Endothelial cell of umbilical vein (primary cell): ENCODE results near the gene PLEKHB1. TPM values are rescaled to one million over a fixed set of nuclear protein-coding genes. Genes with fewer than 3 reads are reported as not detected.

Experiments
- BruUV-seq: library from RNA; stranded (reverse); fragments of 400-500 nt; replicated peaks from 2 replicates; lab custom pipeline; 2021; lab: Mats Ljungman, UMichigan
- CTCF ChIA-PET: fragments of 300-600, 350-600 bp; sonication (Branson Sonifier 250); formaldehyde crosslinking; loops from one replicate; lab custom pipeline; 2021; ENCODE audit warnings: antibody characterized with exemption, inconsistent platforms; lab: Charles Lee
- POLR2A ChIA-PET: fragments of 300-600, 350-600 bp; sonication (Branson Sonifier 250); formaldehyde crosslinking; loops from one replicate; lab custom pipeline; 2021; ENCODE audit warnings: antibody characterized with exemption, inconsistent platforms; lab: Charles Lee
- DNase-seq: peaks from one replicate; pipeline ENCODE4 v3.0.0-alpha.2; 2011; ENCODE audit warnings: low read depth, low spot score
- FAIRE-seq: peaks from 2 replicates; lab custom pipeline; 2011; peaks lifted over from hg19 to GRCh38; lab: Jason Lieb, UNC
- H2AFZ ChIP-seq: 2 replicates; pipeline ENCODE4 v1.6.0; 2012; ENCODE audit warnings: low read depth, low read length, control low read depth, inconsistent platforms
- H3K27ac ChIP-seq: 2 replicates; pipeline ENCODE4 v1.5.1; 2011; ENCODE audit warnings: low read depth, mild to moderate bottlenecking, control low read depth, low read length, moderate library complexity; ENCODE audit not compliant: insufficient read depth
- H3K27me3 ChIP-seq, 2 experiments: 2 replicates each; pipeline versions ENCODE4 v1.6.0 to v1.6.1; 2011; ENCODE audit warnings: low read length in 2 of 2, mixed read lengths in 1 of 2; ENCODE audit not compliant: control insufficient read depth in 2 of 2, insufficient read depth in 2 of 2
- H3K36me3 ChIP-seq, 2 experiments: 2 replicates in 1 of 2; 3 replicates in 1 of 2; pipeline ENCODE4 v1.5.1; 2011; ENCODE audit warnings: low read length in 2 of 2, mild to moderate bottlenecking in 1 of 2, moderate library complexity in 1 of 2; ENCODE audit not compliant: control insufficient read depth in 2 of 2, insufficient read depth in 2 of 2; ENCODE audit errors: extremely low read depth in 1 of 2
- H3K4me1 ChIP-seq: 3 replicates; pipeline ENCODE4 v1.5.1; 2011; ENCODE audit warnings: mild to moderate bottlenecking, low read length; ENCODE audit not compliant: control insufficient read depth, insufficient read depth; ENCODE audit errors: extremely low read depth
- H3K4me2 ChIP-seq: 2 replicates; pipeline ENCODE4 v1.6.1; 2011; ENCODE audit warnings: low read length, control low read depth, mixed read lengths; ENCODE audit not compliant: insufficient read depth
- H3K4me3 ChIP-seq, 3 experiments: fragments of 200-600 bp in 1 of 3; sonication (generic), shearing (Covaris generic) in 1 of 3; replicated peaks in 1 of 3; 2 replicates each; pipeline ENCODE4 v1.5.1; 2011 to 2016; ENCODE audit warnings: control low read depth in 3 of 3, low read length in 3 of 3, mild to moderate bottlenecking in 2 of 3, inconsistent platforms in 1 of 3, low read depth in 1 of 3, moderate library complexity in 1 of 3; ENCODE audit not compliant: insufficient read depth in 1 of 3
- H3K79me2 ChIP-seq: 2 replicates; pipeline ENCODE4 v1.6.0; 2012; ENCODE audit warnings: low read length, inconsistent platforms; ENCODE audit not compliant: control insufficient read depth, insufficient read depth
- H3K9ac ChIP-seq: replicated peaks from 2 replicates; pipeline ENCODE3; 2011; ENCODE audit warnings: low read length, control low read depth; ENCODE audit not compliant: insufficient read depth; ENCODE audit errors: extremely low read depth
- H3K9me1 ChIP-seq: replicated peaks from 3 replicates; pipeline ENCODE4 v1.6.0; 2011; ENCODE audit warnings: mild to moderate bottlenecking, low read length; ENCODE audit not compliant: control insufficient read depth, insufficient read depth; ENCODE audit errors: extremely low read depth
- H3K9me3 ChIP-seq: replicated peaks from 2 replicates; pipeline ENCODE4 v1.5.1; 2012; ENCODE audit warnings: low read length, inconsistent platforms; ENCODE audit not compliant: control insufficient read depth, insufficient read depth
- H4K20me1 ChIP-seq: replicated peaks from 2 replicates; pipeline ENCODE3; 2011; ENCODE audit warnings: mild to moderate bottlenecking, low read length; ENCODE audit not compliant: control insufficient read depth, insufficient read depth; ENCODE audit errors: extremely low read depth
- EZH2 ChIP-seq: IDR thresholded peaks from 2 replicates; pipeline ENCODE4 v1.6.1; 2012; ENCODE audit warnings: borderline replicate concordance, low read depth, mild to moderate bottlenecking, moderate library complexity, low read length, inconsistent platforms; ENCODE audit not compliant: severe bottlenecking
- FOS ChIP-seq: IDR thresholded peaks from 2 replicates; pipeline ENCODE4 v1.6.1; 2011; ENCODE audit warnings: mild to moderate bottlenecking, low read length, moderate library complexity, borderline replicate concordance; ENCODE audit not compliant: insufficient read depth
- GATA2 ChIP-seq: IDR thresholded peaks from 2 replicates; pipeline ENCODE4 v1.7.0; 2011; ENCODE audit warnings: low read depth, mild to moderate bottlenecking, moderate library complexity, mixed read lengths, low read length; ENCODE audit not compliant: insufficient read length, insufficient read depth
- JUN ChIP-seq: IDR thresholded peaks from 2 replicates; pipeline ENCODE4 v1.6.1; 2011; ENCODE audit warnings: borderline replicate concordance, low read depth; ENCODE audit not compliant: insufficient read length, insufficient read depth
- MAX ChIP-seq: IDR thresholded peaks from 2 replicates; pipeline ENCODE4 v1.6.1; 2011; ENCODE audit not compliant: insufficient read depth, insufficient read length
- MYC ChIP-seq: IDR thresholded peaks from one replicate; pipeline ENCODE4 v1.6.1; 2011; ENCODE audit warnings: mild to moderate bottlenecking, low read depth, low read length
- POLR2A ChIP-seq: IDR thresholded peaks from 2 replicates; pipeline ENCODE4 v1.6.1; 2012; ENCODE audit warnings: low read depth, mild to moderate bottlenecking, control low read depth, low read length
- POLR2AphosphoS5 ChIP-seq: IDR thresholded peaks from 2 replicates; pipeline ENCODE4 v1.6.1; 2012; ENCODE audit warnings: low read depth, mild to moderate bottlenecking, control low read depth, low read length, moderate library complexity; ENCODE audit not compliant: insufficient read depth
- dilution Hi-C: fragments of 300-500 bp; cut with MboI; formaldehyde crosslinking; loops from one replicate; pipeline ENCODE4 v1.15.0; 2019; ENCODE audit warnings: low sequenced_read_pairs; ENCODE audit not compliant: extremely low pct_ligation_motif_present
- intact Hi-C: fragments of 100-400 bp; cut with micrococcal nuclease; formaldehyde crosslinking; loops from one replicate; pipeline ENCODE4 v1.10.0; 2022
- polyA plus RNA-seq, 4 experiments: library from polyadenylated mRNA; depleted of rRNA in 3 of 4; stranded (reverse) in 3 of 4; unstranded in 1 of 4; fragments of >200 nt; gene quantifications; 2 replicates each; pipeline versions ENCODE4 v1.2.1 to v1.2.3, GENCODE V29; 2011 to 2012; ENCODE audit warnings: missing spikeins in 1 of 4
- total RNA-seq: library from RNA; stranded (reverse); gene quantifications from 2 replicates; pipeline ENCODE4 v1.2.3, GENCODE V29; 2021
- TF ChIP-seq, protein P1 (sequence below), 2 donors: IDR thresholded peaks; 1 replicate in 1 of 2; 2 replicates in 1 of 2; pipeline ENCODE4 v1.5.1; 2011; ENCODE audit warnings: low read length in 2 of 2, mild to moderate bottlenecking in 2 of 2, moderate library complexity in 2 of 2, control low read depth in 1 of 2, inconsistent platforms in 1 of 2, low read depth in 1 of 2; ENCODE audit not compliant: insufficient read depth in 1 of 2; ENCODE audit errors: extremely low read depth in 1 of 2

The PLEKHB1 gene
- total and polyA plus RNA-seq, 2 donors (not counting 3 experiments of a cell fraction or from before 2014, with no cell fraction given), result 0.75 to 0.99 TPM

DNA sequence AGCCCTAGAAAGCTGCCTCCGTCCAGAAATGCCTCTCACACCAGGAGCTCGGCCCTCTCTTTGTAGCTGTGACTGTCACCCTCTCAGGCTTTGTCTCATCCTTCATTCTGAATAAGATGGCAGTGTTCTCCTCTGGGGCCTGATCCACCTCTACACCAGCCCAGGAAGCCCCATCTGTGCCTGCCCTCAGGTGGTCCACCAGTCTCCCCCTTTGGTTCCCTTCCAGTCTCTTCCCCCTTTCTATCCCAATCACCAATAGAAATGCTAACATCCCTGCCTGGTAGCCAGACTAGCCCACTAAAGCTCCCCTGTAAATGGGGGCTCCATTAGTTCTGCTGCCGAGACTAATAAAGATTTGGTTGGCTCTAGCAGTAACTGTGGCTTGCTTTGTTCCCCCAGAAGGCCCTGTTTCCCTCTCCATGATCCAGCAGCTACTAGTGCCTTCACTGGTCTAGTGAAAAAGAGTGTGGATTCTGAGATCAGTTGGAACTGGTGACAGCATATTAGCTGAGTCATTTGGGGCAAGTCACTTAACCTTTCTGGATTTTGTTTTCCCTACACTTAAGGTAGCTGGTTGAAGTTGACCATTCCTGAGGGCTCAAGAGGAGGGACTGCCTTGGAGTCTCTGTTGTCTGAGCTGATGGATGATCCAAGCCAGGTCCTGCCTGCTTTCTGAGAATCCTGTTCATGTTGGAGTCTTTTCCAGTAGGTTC is 16.2 kb downstream of the PLEKHB1 start:
- no peak for TF ChIP-seq POLR2AphosphoS5
- TF ChIP-seq MYC, result no peak
- TF ChIP-seq, protein P1, sequence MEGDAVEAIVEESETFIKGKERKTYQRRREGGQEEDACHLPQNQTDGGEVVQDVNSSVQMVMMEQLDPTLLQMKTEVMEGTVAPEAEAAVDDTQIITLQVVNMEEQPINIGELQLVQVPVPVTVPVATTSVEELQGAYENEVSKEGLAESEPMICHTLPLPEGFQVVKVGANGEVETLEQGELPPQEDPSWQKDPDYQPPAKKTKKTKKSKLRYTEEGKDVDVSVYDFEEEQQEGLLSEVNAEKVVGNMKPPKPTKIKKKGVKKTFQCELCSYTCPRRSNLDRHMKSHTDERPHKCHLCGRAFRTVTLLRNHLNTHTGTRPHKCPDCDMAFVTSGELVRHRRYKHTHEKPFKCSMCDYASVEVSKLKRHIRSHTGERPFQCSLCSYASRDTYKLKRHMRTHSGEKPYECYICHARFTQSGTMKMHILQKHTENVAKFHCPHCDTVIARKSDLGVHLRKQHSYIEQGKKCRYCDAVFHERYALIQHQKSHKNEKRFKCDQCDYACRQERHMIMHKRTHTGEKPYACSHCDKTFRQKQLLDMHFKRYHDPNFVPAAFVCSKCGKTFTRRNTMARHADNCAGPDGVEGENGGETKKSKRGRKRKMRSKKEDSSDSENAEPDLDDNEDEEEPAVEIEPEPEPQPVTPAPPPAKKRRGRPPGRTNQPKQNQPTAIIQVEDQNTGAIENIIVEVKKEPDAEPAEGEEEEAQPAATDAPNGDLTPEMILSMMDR (IDR thresholded peaks at IDR 0.05; ENCODE audit: extremely low read depth in 1 of 2, insufficient read depth in 1 of 2, low read depth in 1 of 2, low read length in 2 of 2), result no peak
- no peak for TF ChIP-seq FOS
- no peak for TF ChIP-seq POLR2A
- TF ChIP-seq EZH2, result no peak
- TF ChIP-seq JUN, result no peak
- TF ChIP-seq MAX, result no peak
- no peak for TF ChIP-seq GATA2
- intact Hi-C loops (no loop called here), dilution Hi-C loops (no loop called here)
- ChIA-PET POLR2A (no interaction called here), CTCF (interaction anchor here (0.8 to 6.0 kb wide), 9 partner anchors 9 to 364 kb away, joined by 3 to 243 read pairs (median 4); no protein-coding TSS in a partner anchor)
- Histone ChIP-seq H3K9me3 (no peaks in the 10 kb centered on the region), H3K79me2 (no peaks in the 10 kb centered on the region), H3K4me3 (no peak overlapping the region), H2AFZ (no peak overlapping the region), H3K27me3 (no peaks in the 10 kb centered on the region), H3K9me1 (no peaks in the 10 kb centered on the region), H3K4me1 (peaks cover 6% of the 10 kb centered on the region), H4K20me1 (no peaks in the 10 kb centered on the region), H3K4me2 (no peak overlapping the region), H3K36me3 (no peaks in the 10 kb centered on the region), H3K9ac (no peak overlapping the region), H3K27ac (no peak overlapping the region)
- DNase-seq (no peak), FAIRE-seq (no peak)
- no TSS peak for BruUV-seq
